Stimulated activated CD8-positive, alpha-beta memory T cell treated with anti-CD3 and anti-CD28 coated beads, Interleukin-12 subunit alpha, Interleukin-12 subunit beta, amount 100 ng/mL, for 24 hours (primary cell): ENCODE data around the gene EXOSC6.
"Not testable (repeated sequence)": the region's sequence is repeated elsewhere in the genome, so short reads cannot be mapped to it uniquely, and the experiment has no call there.

ENCODE experiments used
- DNase-seq: peaks from one replicate; pipeline ENCODE4 v3.0.0-alpha.2; 2020; ENCODE audit errors: extremely low read depth

EXOSC6 gene

GRCh38 chr16:70199170-70199569, 52.6 kb downstream of the EXOSC6 start:
- DNase-seq: not testable (repeated sequence)

DNA sequence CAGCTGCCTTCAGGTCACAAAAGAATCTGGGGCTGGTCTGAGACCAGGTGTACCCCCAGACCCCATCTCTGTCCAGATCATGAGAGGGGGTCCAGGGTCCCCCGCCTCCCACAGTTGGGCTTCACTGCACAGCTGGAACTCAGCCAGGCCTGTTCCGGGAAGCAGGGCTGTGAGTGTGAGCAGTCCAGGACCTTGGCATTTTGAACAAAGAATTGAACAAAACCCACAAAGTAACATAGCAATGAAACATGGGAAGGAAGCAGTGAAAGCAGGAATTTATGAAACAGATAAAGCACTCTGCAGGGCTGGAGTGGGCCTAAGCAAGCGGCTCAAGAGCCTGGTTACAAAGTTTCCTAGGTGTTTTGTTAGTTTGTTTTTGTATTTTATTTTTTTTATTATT, 53.1 kb downstream of the EXOSC6 start:
- not testable (repeated sequence) for DNase-seq

- DNase-seq: not testable (repeated sequence)
Measured at GRCh38 chr16:70198230-70198629, 53.5 kb downstream of the EXOSC6 start.

- not testable (repeated sequence) for DNase-seq
Measured at GRCh38 chr16:70197611-70198010, 54.1 kb downstream of the EXOSC6 start.
